ENCODE measurements around the gene GRIN3B.
"Not testable (repeated sequence)": the region's sequence is repeated elsewhere in the genome, so short reads cannot be mapped to it uniquely, and the experiment has no call there.

The GRIN3B gene

DNA sequence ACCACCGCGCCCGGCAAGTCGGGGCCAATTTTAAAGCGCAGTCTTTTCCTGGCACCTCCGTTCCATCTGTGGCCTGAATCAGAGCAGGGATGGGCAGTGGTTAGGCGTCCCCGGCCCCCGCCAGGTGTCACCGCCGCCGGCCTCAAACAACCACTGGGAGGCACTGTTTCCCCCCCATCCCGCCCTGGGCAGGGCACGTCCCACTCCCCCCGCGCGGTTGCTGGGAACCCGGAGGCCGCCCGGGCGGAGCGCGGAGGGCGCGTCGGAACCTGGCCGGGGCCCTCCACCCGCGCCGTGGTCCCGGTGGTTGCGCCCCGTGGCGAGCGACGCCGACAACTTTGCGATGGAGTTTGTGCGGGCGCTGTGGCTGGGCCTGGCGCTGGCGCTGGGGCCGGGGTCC, at the start of gene GRIN3B:
TSS of gene GRIN3B (plus strand) at position 325 of the 400 bp plus-strand sequence. CDS start at position 344, 19 bp downstream.
- DNase-seq (ENCODE audit: low spot score), result peak; percentile 59

- no peak for DNase-seq (ENCODE audit: low spot score)
Observed at GRCh38 chr19:952049-952679, 48.1 kb upstream of the GRIN3B start.

DNA sequence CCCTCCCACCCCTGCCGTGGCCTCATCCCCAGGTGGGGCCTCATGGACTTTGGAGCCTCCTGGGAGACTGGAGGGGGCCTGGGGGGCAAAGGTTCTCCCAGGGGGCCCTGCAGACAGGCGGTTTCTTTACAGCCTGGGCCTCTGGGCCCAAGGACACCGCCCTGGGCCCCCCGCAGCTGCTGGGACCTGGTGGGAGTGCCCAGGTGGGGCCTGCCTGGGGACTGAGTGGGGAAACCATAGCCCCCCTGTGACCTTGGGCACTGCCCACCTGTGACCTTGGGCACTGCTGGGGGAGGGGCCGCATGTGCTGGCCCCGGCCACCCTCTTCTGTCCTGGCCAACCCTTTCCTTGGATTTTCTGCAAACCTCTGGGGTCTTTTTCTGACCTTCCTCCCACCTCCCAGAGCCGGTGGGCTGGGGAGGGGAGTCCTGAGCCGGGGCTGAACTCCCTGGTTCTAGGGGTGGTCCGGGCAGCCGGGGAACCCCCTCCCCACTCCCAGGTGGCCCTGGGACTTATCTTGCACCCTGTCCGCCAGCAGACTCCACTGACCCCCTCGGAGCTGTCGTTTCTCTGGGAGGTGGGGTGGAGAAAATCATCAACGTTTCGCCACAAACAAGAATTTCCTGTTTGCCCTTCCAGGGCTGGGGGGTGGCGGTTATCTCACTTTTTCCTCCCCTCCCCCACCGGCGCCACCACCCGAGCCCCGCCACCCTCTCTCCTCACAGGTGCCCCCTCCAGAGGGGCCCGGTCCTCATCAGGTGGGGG, 47.4 kb upstream of the GRIN3B start:
- no peak for DNase-seq (ENCODE audit: low spot score)

- no peak for DNase-seq (ENCODE audit: low spot score)
Observed at GRCh38 chr19:953445-954271, 46.6 kb upstream of the GRIN3B start.

GRCh38 chr19:954272-954671, 45.9 kb upstream of the GRIN3B start:
- no peak for DNase-seq (ENCODE audit: low spot score)

DNA sequence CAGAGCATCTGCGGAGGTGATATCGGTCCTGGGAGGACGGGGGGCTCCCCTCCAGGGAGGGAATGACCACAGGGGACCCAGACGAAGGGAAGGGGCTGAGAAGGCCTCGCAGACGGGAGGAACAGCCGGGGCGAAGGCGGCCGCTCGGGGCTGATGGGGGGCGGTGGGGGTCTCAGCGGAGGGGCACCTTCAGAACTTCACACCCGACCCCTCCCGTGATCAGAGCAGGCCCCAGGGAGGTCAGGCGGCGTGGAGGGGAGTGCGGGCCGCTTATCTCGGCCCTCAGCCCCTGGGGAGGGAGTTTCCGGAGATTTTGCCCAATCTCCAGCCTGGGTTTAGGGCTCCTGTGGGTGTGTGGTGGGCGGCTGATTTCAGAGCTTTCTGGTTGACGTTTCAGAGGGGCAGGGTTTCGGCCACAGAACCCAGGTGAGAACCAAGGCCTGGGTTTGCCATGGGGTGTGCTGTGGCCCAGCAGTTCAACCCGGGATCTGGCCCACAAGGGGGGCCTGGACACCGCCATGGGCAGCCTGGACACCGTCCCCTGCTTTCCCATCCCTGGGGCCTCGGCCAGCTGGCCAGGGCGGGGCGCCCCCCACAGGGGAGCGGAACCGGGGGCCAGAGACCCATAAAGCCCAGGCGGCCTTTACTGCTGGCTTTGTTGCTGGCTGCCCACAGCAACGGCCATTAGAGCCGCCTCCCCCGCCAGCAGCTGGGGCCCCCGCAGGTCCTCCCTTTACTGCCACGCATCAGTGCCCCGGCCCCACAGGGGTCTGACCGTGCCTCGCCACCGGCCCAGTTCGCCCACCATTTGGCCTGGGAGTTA, 45.3 kb upstream of the GRIN3B start:
- no peak for DNase-seq (ENCODE audit: low spot score)

- DNase-seq (ENCODE audit: low spot score), result no peak
Observed at GRCh38 chr19:955803-956765, 44.1 kb upstream of the GRIN3B start.

GRCh38 chr19:956766-957440, 43.3 kb upstream of the GRIN3B start:
- DNase-seq (ENCODE audit: low spot score), result no peak

- DNase-seq (ENCODE audit: low spot score), result not testable (repeated sequence)
Observed at GRCh38 chr19:957578-957977, 42.6 kb upstream of the GRIN3B start.

GRCh38 chr19:958967-959855, 41.0 kb upstream of the GRIN3B start:
- no peak for DNase-seq (ENCODE audit: low spot score)

DNA sequence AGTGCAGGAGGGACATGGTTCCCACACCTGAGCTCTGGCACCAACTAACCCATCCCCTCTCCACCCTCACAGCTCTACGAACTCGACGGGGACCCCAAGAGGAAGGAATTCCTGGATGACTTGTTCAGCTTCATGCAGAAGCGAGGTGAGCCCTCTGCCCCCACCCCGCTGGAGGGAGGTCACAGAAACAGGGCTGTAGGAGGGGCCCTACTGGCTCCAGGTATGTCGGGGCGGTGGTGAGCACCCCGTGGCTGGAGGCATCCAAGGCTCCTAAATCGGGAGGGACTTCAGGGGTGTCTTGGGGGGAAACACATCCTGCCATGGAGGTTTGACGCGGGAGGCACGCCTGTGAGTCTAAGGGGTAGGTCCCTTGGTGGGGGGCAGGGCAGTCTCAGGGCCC, 40.2 kb upstream of the GRIN3B start:
- DNase-seq (ENCODE audit: low spot score), result no peak

GRCh38 chr19:960601-960938, 39.6 kb upstream of the GRIN3B start:
- no peak for DNase-seq (ENCODE audit: low spot score)

DNA sequence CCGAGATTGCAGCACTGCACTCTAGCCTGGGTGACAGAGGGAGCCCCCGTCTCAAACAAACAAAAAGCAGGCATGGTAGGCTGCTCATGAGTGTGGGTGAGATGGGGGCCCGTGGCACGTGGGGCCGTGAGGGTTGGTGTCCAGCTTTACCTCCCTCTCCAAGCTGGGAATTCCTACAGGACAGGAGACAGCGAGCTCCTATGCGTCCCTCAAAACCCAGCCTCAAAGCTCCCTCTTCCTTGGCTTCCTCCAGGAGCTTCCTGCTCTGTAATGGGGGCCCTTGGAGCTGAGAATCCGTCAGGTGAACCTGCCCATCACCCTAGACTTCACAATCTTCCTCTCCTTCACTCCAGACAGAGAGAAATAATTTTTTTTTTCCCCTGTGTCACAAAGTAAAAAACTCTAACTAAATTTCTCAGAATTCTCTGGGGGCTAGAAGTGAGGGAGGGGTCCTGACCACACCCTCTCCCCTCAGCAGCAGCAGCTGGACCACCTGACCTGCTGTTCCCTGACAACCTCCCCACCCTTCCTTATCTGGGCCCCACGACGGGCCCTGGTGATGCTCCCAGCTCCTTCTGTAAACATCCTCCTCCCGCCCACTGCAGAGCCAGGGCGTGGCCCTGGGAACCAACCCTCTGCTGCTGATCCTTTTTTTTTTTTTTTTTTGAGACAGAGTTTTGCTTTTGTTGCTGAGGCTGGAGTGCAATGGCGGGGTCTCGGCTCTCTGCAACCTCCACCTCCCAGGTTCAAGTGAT, 38.2 kb upstream of the GRIN3B start:
- DNase-seq (ENCODE audit: low spot score), result no peak

DNA sequence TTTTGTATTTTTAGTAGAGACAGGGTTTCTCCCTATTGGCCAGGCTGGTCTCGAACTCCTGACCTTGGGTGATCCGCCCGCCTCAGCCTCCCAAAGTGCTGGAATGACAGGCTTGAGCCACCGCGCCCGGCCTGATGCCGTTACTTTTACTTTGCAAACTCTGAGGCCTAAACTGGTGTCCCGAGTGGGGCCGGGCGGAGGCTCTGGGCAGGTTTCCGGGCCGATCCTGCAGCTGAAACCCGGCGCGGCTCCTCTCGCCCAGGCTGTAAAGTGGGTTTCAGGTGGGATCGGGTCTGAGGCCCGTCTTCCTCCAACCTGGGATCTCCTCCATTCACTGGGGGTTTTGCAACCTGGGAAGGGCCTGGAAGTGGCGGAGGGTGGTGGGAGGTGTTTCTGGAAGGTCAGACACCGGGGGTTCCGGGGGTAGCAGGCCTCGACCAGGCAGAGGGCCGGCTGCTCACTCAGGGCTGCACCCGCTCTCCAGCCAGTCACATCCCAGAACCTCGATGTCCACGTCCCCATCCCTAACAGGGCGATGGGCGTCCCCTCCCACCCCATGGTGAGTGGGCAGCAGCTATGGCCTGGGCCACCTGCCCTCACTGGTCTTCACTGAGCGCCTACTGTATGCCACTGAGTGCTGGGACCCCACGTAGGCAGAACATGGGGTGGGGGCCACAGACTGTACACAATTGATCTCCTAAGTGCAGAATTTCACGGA, 37.4 kb upstream of the GRIN3B start:
- DNase-seq (ENCODE audit: low spot score), result no peak

DNA sequence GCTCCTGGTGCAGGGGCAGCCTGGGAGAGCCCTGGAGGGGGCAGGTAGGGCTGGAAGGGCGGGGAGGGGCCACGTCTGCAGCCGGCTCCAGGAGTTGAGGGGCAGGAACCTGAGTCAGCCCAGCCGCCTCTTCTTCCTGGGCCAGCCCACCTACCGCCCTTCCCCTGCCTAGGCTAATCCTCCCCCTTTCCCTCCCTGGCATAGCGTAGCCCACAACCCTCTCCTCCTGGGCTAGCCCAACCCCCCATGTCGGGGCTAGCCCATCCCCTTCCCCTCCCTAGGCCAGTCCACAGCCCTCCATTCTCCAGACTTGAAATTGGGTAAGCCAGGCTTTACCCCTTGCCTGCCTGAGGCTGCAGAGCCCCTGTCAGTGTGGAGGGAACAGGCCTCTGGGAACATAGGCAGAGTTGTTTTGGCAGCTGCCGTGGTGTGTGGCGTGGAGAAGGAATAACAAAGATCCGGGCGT, 36.7 kb upstream of the GRIN3B start:
- no peak for DNase-seq (ENCODE audit: low spot score)

GRCh38 chr19:964116-964520, 36.1 kb upstream of the GRIN3B start:
- no peak for DNase-seq (ENCODE audit: low spot score)

DNA sequence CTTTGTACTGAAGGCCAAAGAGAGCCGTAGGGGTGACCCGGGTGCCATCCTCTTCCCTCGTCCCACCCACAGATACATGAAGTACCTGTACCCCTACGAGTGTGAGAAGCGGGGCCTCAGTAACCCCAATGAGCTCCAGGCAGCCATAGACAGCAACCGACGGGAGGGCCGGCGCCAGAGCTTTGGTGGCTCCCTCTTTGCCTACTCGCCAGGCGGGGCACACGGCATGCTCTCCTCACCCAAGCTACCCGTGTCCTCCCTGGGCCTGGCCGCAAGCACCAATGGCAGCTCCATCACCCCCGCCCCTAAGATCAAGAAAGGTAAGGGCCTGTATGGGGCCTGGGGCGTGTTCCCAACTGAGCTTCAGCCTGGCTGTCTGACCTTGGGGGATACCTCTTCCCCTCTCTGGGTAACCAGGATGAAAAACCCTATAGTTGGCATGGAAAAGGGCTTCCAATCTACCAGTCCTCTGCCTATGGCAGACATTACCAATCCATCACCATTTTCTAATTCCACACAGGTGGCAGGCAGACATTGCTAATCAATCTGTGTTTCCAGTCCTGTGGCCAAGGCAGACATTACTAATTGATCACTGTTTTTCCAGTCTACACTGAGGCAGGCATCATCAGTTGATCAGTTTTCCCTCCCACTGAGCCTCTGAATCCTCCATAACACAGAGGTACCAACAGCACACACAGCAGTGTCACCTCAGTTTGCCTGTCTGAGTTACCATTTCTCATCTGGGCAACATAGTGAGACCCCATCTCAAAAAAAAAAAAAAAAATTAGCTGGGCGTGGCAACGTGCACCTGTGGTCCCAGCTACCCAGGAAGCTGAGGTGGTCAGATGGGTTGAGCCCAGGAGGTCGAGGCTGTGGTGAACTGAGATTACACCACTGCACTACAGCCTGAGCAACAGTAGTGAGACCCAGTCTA, 35.2 kb upstream of the GRIN3B start:
- DNase-seq (ENCODE audit: low spot score), result no peak
